Loucy (cell line): ENCODE measurements around the gene MINDY3.

Source experiments
- EZH2phosphoT487 ChIP-seq: fragments of 200-600 bp; IDR thresholded peaks from 2 replicates; pipeline ENCODE4 v1.6.1; 2018; ENCODE audit warnings: antibody characterized with exemption, mild to moderate bottlenecking, moderate library complexity, borderline replicate concordance
- TF ChIP-seq, protein P1 (sequence below): fragments of 200-600 bp; sonication (generic); conservative IDR thresholded peaks from 2 replicates; pipeline ENCODE4 v1.5.1; 2014; ENCODE audit warnings: mild to moderate bottlenecking, antibody characterized with exemption, low read length

DNA sequence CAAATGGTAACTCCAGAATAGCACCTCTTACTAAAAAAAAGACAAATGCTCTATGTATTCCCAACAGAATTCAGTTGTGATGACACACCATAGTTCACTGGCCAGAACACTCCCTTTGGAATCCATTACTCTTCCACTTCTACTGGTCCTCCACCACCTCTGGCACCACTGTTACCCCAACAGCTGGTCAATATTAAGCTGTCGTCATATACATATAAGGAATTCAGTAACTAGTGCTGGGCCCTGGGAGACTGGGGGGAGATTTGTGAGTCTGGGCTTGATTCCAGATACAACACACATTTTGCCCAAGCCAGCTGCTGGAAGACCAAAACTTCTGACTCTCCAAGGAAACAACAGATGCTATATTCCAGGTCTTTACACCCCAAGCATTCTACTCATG, 114.6 kb downstream of the MINDY3 start:
- TF ChIP-seq, protein P1, sequence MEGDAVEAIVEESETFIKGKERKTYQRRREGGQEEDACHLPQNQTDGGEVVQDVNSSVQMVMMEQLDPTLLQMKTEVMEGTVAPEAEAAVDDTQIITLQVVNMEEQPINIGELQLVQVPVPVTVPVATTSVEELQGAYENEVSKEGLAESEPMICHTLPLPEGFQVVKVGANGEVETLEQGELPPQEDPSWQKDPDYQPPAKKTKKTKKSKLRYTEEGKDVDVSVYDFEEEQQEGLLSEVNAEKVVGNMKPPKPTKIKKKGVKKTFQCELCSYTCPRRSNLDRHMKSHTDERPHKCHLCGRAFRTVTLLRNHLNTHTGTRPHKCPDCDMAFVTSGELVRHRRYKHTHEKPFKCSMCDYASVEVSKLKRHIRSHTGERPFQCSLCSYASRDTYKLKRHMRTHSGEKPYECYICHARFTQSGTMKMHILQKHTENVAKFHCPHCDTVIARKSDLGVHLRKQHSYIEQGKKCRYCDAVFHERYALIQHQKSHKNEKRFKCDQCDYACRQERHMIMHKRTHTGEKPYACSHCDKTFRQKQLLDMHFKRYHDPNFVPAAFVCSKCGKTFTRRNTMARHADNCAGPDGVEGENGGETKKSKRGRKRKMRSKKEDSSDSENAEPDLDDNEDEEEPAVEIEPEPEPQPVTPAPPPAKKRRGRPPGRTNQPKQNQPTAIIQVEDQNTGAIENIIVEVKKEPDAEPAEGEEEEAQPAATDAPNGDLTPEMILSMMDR: no peak
- no peak for TF ChIP-seq EZH2phosphoT487
